ENCODE data around the gene TOR2A. TPM values are rescaled to one million over a fixed set of nuclear protein-coding genes. Genes with fewer than 3 reads are reported as not detected.

TOR2A gene
- total RNA-seq, 4 donors from 2014 or later: 10.7 to 12.5 (median 11.5) TPM

DNA sequence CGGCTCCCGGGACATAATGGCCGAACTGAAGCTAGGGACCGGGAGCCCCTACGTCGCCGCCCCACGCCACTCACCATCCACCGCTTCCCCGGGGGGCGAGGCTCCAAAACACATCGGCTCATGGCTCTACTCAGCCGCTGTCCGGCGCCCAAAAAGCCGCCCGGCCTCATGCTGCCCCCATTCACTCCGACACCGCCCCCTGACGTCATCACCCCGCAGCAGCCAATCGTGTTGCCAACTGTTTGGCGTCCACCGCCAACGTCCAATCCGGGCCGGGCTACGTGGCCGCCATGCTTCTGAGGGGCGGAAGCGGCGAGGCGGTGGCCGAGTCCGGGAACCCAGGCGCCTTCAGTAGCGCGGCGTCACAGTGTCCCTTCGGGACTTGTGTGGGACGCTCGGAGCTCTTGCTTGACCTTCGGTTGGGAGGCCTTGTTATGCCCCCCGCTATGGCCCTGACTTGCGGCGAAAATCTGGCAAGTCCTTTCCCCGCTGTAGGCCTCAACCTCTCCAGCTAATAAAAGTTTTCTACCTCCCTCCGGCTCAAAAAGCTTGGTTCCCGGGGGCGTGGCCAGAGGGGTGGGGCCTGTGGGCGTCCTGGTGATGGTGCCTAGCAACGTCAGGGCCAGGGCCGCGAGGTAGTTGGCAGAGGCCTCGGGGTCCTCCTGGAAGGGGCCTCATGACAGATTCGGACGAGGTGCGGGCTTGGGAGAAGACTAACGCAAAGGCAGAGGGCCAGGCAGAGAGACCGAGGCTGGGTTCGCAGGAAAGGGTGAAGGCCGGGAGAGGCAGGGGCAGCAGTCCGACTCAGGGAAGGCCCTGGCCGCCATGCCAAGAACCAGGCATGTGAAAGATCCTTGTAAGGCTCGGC is 19.4 kb downstream of the TOR2A start, which contains the start of the genes PTRH1 and TTC16:
Gene PTRH1, minus strand, starts transcription at position 194 of the 868 bp plus-strand sequence. Its CDS starts 24 bp downstream, at position 170.
Gene TTC16, plus strand, starts transcription at position 610 of the 868 bp plus-strand sequence. Its CDS starts 67 bp downstream, at position 677.
- peak; percentile 83 for DNase-seq
- no peaks in the 10 kb centered on the region for H3K36me3 ChIP-seq

DNA sequence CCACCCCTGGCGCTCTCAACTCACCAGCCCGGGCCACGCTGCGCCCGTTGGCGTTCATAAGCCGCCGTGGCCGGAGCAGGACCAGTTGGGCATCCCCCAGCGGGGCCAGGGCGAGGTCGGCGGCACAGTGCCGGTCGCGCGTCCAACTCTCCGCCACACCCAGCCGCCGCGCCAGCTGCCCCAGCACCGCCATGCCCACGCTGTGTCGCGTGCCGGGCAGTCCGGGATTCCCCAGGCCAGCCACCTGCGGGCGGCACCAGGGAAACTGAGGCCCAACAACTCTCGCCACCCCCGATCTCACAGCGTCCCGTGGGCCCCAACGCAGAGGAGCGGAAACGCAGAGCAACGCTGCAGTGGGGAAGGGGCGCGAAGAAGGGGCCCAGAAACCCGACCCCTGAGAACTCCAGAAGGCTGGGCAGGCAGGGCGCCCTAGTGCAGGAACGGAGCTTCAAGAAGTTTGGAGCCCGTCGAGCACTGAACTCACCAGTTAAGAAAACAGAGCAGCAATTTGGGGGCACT is 20.1 kb downstream of the TOR2A start:
- intact Hi-C loops (cut with DNase I): no loop called here

More for the DNA sequence above, 19.4 kb downstream of the TOR2A start, which contains the start of the genes PTRH1 and TTC16:
- TF ChIP-seq, protein P1, sequence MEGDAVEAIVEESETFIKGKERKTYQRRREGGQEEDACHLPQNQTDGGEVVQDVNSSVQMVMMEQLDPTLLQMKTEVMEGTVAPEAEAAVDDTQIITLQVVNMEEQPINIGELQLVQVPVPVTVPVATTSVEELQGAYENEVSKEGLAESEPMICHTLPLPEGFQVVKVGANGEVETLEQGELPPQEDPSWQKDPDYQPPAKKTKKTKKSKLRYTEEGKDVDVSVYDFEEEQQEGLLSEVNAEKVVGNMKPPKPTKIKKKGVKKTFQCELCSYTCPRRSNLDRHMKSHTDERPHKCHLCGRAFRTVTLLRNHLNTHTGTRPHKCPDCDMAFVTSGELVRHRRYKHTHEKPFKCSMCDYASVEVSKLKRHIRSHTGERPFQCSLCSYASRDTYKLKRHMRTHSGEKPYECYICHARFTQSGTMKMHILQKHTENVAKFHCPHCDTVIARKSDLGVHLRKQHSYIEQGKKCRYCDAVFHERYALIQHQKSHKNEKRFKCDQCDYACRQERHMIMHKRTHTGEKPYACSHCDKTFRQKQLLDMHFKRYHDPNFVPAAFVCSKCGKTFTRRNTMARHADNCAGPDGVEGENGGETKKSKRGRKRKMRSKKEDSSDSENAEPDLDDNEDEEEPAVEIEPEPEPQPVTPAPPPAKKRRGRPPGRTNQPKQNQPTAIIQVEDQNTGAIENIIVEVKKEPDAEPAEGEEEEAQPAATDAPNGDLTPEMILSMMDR (IDR thresholded peaks at IDR 0.05): peak in 1 of 6 experiments; percentile 9
- peak in 1 of 4 donors; percentile 42 for TF ChIP-seq POLR2A (IDR thresholded peaks at IDR 0.05)
- Histone ChIP-seq H3K4me3 (peak within 1 kb of the TSS; percentile 42 to 81 (median 76)), H3K9me3 (no peaks in the 10 kb centered on the region), H3K4me1 (peaks cover 11 to 23% (median 11%) of the 10 kb centered on the region in 3 donors), H3K27me3 (no peaks in the 10 kb centered on the region), H3K27ac (peak within 1 kb of the TSS; percentile 77 to 93 (median 84))
- 3 to 7% methylated on average over 11 to 14 of the region's 65 CpGs for WGBS, 2 donors
- intact Hi-C loops (cut with DNase I): no loop called here

DNA sequence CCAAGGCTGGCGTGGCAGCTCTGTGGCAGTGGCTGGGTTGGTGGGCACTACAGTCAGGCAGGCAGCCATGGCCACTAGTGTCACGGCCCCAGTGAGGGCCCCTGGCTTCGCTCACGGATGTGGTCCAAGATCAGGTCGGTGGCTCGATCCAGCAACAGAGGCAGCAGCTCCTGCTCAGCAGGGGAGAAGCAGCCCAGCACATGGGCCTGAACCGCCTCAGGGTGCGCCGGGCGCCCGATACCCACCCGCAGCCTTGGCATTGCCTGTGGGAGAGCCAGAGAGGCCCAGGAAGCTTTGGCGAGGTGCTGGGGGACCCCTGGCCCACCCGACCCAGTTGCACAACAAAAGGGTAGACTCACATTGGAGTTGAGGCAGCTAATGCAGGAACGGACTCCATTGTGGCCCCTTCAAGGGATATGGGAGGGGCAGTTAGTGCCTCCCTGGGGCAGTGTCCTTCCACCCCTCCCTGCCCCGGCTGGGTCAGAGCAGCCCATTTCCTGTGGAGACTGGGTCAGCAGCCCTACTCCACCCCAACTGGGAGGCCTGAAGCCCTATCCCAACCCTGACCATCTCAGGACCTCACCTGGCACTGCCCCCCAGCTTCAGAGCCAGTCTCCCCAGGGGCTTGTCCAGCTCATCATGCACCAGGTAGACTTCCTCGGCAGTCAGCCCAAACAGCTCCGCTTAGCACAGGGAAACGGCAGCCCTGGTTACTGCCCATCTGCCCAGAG is 20.9 kb downstream of the TOR2A start:
- Histone ChIP-seq H3K4me3 (peak overlapping the region; percentile 42 to 81 (median 76)), H3K36me3 (no peaks in the 10 kb centered on the region), H3K4me1 (peaks cover 11 to 23% (median 11%) of the 10 kb centered on the region in 3 donors), H3K27ac (no peak overlapping the region), H3K9me3 (no peaks in the 10 kb centered on the region), H3K27me3 (no peaks in the 10 kb centered on the region)
- intact Hi-C loops (cut with DNase I): no loop called here
- no peak for DNase-seq
- TF ChIP-seq POLR2A (IDR thresholded peaks at IDR 0.05): no peak
- TF ChIP-seq, protein P1 (IDR thresholded peaks at IDR 0.05): no peak
- 82 to 91% methylated on average over 5 to 6 of the region's 19 CpGs for WGBS, 2 donors

More for the DNA sequence above, 20.1 kb downstream of the TOR2A start:
- no peaks in the 10 kb centered on the region for H3K27me3 ChIP-seq
- H3K4me1 ChIP-seq: peaks cover 11 to 23% (median 11%) of the 10 kb centered on the region in 3 donors
- H3K9me3 ChIP-seq: no peaks in the 10 kb centered on the region
- peak overlapping the region; percentile 77 to 93 (median 84) for H3K27ac ChIP-seq
- H3K4me3 ChIP-seq: peak overlapping the region; percentile 42 to 81 (median 76)
- no peak for DNase-seq
- 0% methylated on average over 3 of the region's 44 CpGs; no CpG with 5 or more reads in 1 of the 2 donors for WGBS, 2 donors
- H3K36me3 ChIP-seq: no peaks in the 10 kb centered on the region
- TF ChIP-seq, protein P1 (IDR thresholded peaks at IDR 0.05): no peak
- no peak for TF ChIP-seq POLR2A (IDR thresholded peaks at IDR 0.05)

DNA sequence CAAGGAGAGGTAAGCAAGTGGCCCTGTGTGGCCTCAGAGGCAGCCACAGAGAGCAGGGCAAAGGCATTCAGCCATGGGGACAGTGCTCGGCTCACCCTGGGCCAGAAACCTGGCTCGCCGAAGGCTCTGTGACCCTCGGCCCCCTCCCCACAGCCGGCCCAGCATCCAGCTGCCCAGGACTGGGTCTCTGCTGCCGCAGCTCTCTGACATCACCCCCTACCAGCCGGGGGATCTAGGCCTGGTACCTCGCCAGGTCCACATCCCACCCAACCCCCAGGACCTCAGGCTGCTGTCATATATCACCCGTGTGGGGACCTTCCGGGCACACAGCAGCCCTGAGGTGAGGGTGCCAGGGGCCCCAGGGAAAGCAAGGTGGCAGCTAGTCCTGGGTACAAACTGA is 22.2 kb downstream of the TOR2A start:
- intact Hi-C loops (cut with DNase I): no loop called here
- H3K4me1 ChIP-seq: peaks cover 11 to 23% (median 11%) of the 10 kb centered on the region in 3 donors
- no CpG with 5 or more reads among the region's 10 CpGs for WGBS, 2 donors

More for the DNA sequence above, 22.2 kb downstream of the TOR2A start:
- Histone ChIP-seq H3K9me3 (no peaks in the 10 kb centered on the region), H3K27me3 (no peaks in the 10 kb centered on the region), H3K4me3 (no peak overlapping the region), H3K27ac (no peak overlapping the region), H3K36me3 (no peaks in the 10 kb centered on the region)
- no peak for DNase-seq
- no peak for TF ChIP-seq POLR2A (IDR thresholded peaks at IDR 0.05)
- TF ChIP-seq, protein P1 (IDR thresholded peaks at IDR 0.05): no peak

Measured in esophagus squamous epithelium (tissue), 5 donors.